SK-N-SH (cell line): ENCODE data around the gene LINS1. TPM values are rescaled to one million over a fixed set of nuclear protein-coding genes. Genes with fewer than 3 reads are reported as not detected.

ENCODE experiments used
- CTCF ChIA-PET: fragments of 300-600, 350-600 bp; formaldehyde crosslinking; extraction: SDS; loops from one replicate; lab custom pipeline; 2021; lab: Yijun Ruan, JAX
- POLR2A ChIA-PET: fragments of 350-600 bp; sonication (Branson Sonifier 250); formaldehyde crosslinking; extraction: SDS; loops from one replicate; lab custom pipeline; 2020; ENCODE audit warnings: antibody characterized with exemption, inconsistent platforms; lab: Yijun Ruan, JAX
- DNase-seq: peaks from one replicate; pipeline ENCODE4 v3.0.0; 2012
- H2AFZ ChIP-seq: fragments of 200-600 bp; sonication (generic); 2 replicates; pipeline ENCODE4 v1.8.1; 2016; ENCODE audit warnings: antibody characterized with exemption, mild to moderate bottlenecking, low read depth
- H3F3A ChIP-seq: fragments of 200-600 bp; sonication (generic); replicated peaks from 2 replicates; pipeline ENCODE3; 2016; ENCODE audit warnings: antibody characterized with exemption, mild to moderate bottlenecking; ENCODE audit not compliant: insufficient read depth
- H3K27ac ChIP-seq, 2 experiments: fragments of 200-500 bp in 1 of 2; fragments of 200-600 bp in 1 of 2; sonication (Bioruptor generic) in 1 of 2; sonication (generic), shearing (Covaris generic) in 1 of 2; 2 replicates each; pipeline versions ENCODE4 v1.5.1 to v1.6.1; 2014 to 2016; ENCODE audit warnings: low read depth in 2 of 2, inconsistent platforms in 1 of 2, low read length in 1 of 2, mild to moderate bottlenecking in 1 of 2, mixed read lengths in 1 of 2
- H3K27me3 ChIP-seq: fragments of 200-600 bp; sonication (generic), shearing (Covaris generic); 2 replicates; pipeline ENCODE4 v1.6.1; 2016; ENCODE audit warnings: mixed run types; ENCODE audit not compliant: insufficient read depth
- H3K36me3 ChIP-seq, 2 experiments: fragments of 200-500 bp in 1 of 2; fragments of 200-600 bp in 1 of 2; sonication (Bioruptor generic) in 1 of 2; sonication (generic) in 1 of 2; replicated peaks in 1 of 2; 2 replicates each; pipeline versions ENCODE3 to v1.5.1; 2014 to 2016; ENCODE audit warnings: low read length in 1 of 2, mild to moderate bottlenecking in 1 of 2; ENCODE audit not compliant: insufficient read depth in 2 of 2, control insufficient read depth in 1 of 2
- H3K4me1 ChIP-seq, 2 experiments: fragments of 200-500 bp in 1 of 2; fragments of 200-600 bp in 1 of 2; sonication (Bioruptor generic) in 1 of 2; sonication (generic), shearing (Covaris generic) in 1 of 2; 2 replicates each; pipeline versions ENCODE4 v1.5.1 to v1.6.1; 2014 to 2016; ENCODE audit warnings: low read depth in 1 of 2, low read length in 1 of 2, mixed run types in 1 of 2; ENCODE audit not compliant: insufficient read depth in 2 of 2, control insufficient read depth in 1 of 2
- H3K4me2 ChIP-seq: fragments of 200-600 bp; sonication (generic), shearing (Covaris generic); 2 replicates; pipeline ENCODE4 v1.6.1; 2017; ENCODE audit warnings: mixed run types
- H3K4me3 ChIP-seq, 2 experiments: fragments of 200-500 bp in 1 of 2; fragments of 200-600 bp in 1 of 2; sonication (Bioruptor generic) in 1 of 2; sonication (generic), shearing (Covaris generic) in 1 of 2; 2 replicates each; pipeline versions ENCODE4 v1.5.1 to v1.8.1; 2014 to 2016; ENCODE audit warnings: low read depth in 2 of 2, inconsistent platforms in 1 of 2, low read length in 1 of 2, mild to moderate bottlenecking in 1 of 2, mixed read lengths in 1 of 2, moderate library complexity in 1 of 2
- H3K79me2 ChIP-seq: fragments of 200-600 bp; sonication (generic); 2 replicates; pipeline ENCODE4 v1.8.1; 2017; ENCODE audit warnings: mild to moderate bottlenecking; ENCODE audit not compliant: insufficient read depth
- H3K9ac ChIP-seq: fragments of 200-600 bp; sonication (generic); 2 replicates; pipeline ENCODE4 v1.6.1; 2017; ENCODE audit warnings: mixed run types
- H3K9me2 ChIP-seq: fragments of 200-600 bp; sonication (generic); 2 replicates; pipeline ENCODE4 v1.6.1; 2017; ENCODE audit warnings: mixed run types
- H3K9me3 ChIP-seq: fragments of 200-600 bp; sonication (generic); 2 replicates; pipeline ENCODE4 v1.6.1; 2017; ENCODE audit warnings: mixed run types, mild to moderate bottlenecking, moderate library complexity
- H4K20me1 ChIP-seq: fragments of 200-600 bp; sonication (generic); 2 replicates; pipeline ENCODE4 v1.6.1; 2017; ENCODE audit warnings: mild to moderate bottlenecking, mixed run types; ENCODE audit not compliant: insufficient read depth
- CHD2 ChIP-seq: fragments of 150-350 bp; IDR thresholded peaks from 2 replicates; pipeline ENCODE4 v1.6.1; 2018; ENCODE audit warnings: low read length; ENCODE audit not compliant: partially characterized antibody
- EP300 ChIP-seq, 2 experiments: IDR thresholded peaks; 2 replicates each; pipeline versions ENCODE4 v1.4.0 to v1.6.1; 2012; ENCODE audit warnings: borderline replicate concordance in 1 of 2, low read depth in 1 of 2, low read length in 1 of 2
- EZH2phosphoT487 ChIP-seq: fragments of 200-600 bp; sonication (generic); IDR thresholded peaks from 2 replicates; pipeline ENCODE4 v1.6.1; 2017; ENCODE audit warnings: low read depth, mixed run types, mild to moderate bottlenecking, antibody characterized with exemption, moderate library complexity, borderline replicate concordance
- FOSL2 ChIP-seq: IDR thresholded peaks from 2 replicates; pipeline ENCODE4 v1.4.0; 2012; ENCODE audit warnings: low read depth, mild to moderate bottlenecking, moderate library complexity, borderline replicate concordance
- FOXJ3 ChIP-seq: sonication (generic); formaldehyde crosslinking; IDR thresholded peaks from 2 replicates; pipeline ENCODE4 v1.5.1; 2020; ENCODE audit warnings: mild to moderate bottlenecking, missing genetic modification reagents
- GABPA ChIP-seq: IDR thresholded peaks from 2 replicates; pipeline ENCODE4 v1.4.0; 2012; ENCODE audit warnings: low read depth, mild to moderate bottlenecking
- GATA2 ChIP-seq: sonication (generic); formaldehyde crosslinking; IDR thresholded peaks from 2 replicates; pipeline ENCODE4 v1.5.0; 2020; ENCODE audit warnings: mild to moderate bottlenecking, missing genetic modification reagents
- IRF3 ChIP-seq: fragments of 150-350 bp; IDR thresholded peaks from 2 replicates; pipeline ENCODE4 v1.6.1; 2016; ENCODE audit warnings: mild to moderate bottlenecking, low read depth, low read length
- JUND ChIP-seq: IDR thresholded peaks from 2 replicates; pipeline ENCODE4 v1.4.0; 2012
- MXI1 ChIP-seq: IDR thresholded peaks from 2 replicates; pipeline ENCODE4 v1.6.1; 2012; ENCODE audit warnings: mild to moderate bottlenecking, low read depth, low read length, improper control_type of control experiment
- NFIC ChIP-seq: IDR thresholded peaks from 2 replicates; pipeline ENCODE4 v1.4.0; 2012; ENCODE audit warnings: borderline replicate concordance
- NRF1 ChIP-seq: IDR thresholded peaks from 2 replicates; pipeline ENCODE4 v1.6.1; 2012; ENCODE audit warnings: low read depth, mild to moderate bottlenecking, low read length
- POLR2AphosphoS5 ChIP-seq: IDR thresholded peaks from 2 replicates; pipeline ENCODE4 v1.6.1; 2012; ENCODE audit warnings: low read depth, low read length
- RAD21 ChIP-seq: IDR thresholded peaks from 2 replicates; pipeline ENCODE4 v1.6.1; 2012; ENCODE audit warnings: mild to moderate bottlenecking, low read length
- RFX5 ChIP-seq: IDR thresholded peaks from 2 replicates; pipeline ENCODE4 v1.6.1; 2012; ENCODE audit warnings: mild to moderate bottlenecking, improper control_type of control experiment, low read length
- RXRA ChIP-seq: IDR thresholded peaks from 2 replicates; pipeline ENCODE4 v1.4.0; 2012; ENCODE audit warnings: low read depth, mild to moderate bottlenecking, borderline replicate concordance
- SMC3 ChIP-seq: IDR thresholded peaks from 2 replicates; pipeline ENCODE4 v1.6.1; 2012; ENCODE audit warnings: low read depth, low read length, improper control_type of control experiment
- TAF1 ChIP-seq: IDR thresholded peaks from 2 replicates; pipeline ENCODE4 v1.6.1; 2012; ENCODE audit warnings: low read depth, mild to moderate bottlenecking, low read length, moderate library complexity, borderline replicate concordance
- TEAD4 ChIP-seq: IDR thresholded peaks from 2 replicates; pipeline ENCODE4 v1.4.0; 2012; ENCODE audit warnings: mild to moderate bottlenecking, borderline replicate concordance; ENCODE audit not compliant: insufficient read depth
- WGBS: methylation state at CpG from one replicate; pipeline ENCODE4 v1.1.6; 2017; ENCODE audit warnings: low lambda C conversion rate; 5-methylcytosine and 5-hydroxymethylcytosine counted together
- polyA plus RNA-seq, 3 experiments: library from polyadenylated mRNA; depleted of rRNA; stranded (reverse); fragments of >200 nt; gene quantifications; 2 replicates each; pipeline ENCODE4 v1.2.3, GENCODE V29; 2012
- TF ChIP-seq, protein P1 (sequence below): IDR thresholded peaks from 2 replicates; pipeline ENCODE4 v1.4.0; 2012; ENCODE audit warnings: low read depth

Gene LINS1
- polyA plus RNA-seq, 1 of the 3 experiments (the other 2 are of a cell fraction) = 5.0 TPM

DNA sequence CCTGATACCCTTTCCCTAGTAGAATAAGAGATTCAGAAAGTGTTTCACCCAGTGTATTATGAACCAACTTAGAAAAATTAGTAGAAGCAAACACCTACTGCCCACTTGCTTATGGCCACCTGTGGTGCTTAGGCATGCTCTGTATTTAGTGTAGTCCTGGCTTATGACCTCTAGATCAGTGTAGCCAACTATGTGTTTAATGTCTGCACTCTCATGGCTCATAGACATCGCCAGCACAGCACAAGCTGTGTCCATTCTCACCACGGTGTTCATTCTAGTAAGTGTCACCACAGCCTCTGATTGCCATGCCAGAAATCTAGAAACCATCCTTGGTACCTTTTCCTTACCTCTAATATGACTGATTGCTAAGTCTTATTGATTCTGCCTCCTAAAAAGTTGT is 14.7 kb upstream of the LINS1 start:
- CTCF ChIA-PET = interaction anchor here (3.2 to 4.7 kb wide), 2 partner anchors 267 to 391 kb away, joined by 8 to 31 read pairs; no protein-coding TSS in a partner anchor
- POLR2A ChIA-PET = no interaction called here

DNA sequence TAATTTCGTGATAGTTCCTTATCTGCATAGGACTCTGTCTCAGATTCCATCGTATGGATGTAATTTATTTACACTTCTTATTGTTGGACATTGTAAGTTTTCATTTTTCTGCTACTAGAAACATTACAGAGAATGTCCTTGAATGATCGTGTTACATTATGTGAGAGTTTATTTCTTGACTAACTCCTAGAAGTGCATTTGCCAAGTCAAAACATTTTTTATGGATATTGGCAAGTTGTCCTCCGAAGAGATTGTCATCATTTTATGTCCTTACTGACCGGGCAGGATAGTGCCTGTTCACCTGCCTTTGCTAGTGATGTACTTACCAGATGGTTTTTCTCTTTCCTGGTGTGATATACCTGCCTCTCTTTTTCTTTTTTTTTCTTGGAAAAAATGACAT is 13.8 kb upstream of the LINS1 start:
- no peaks in the 10 kb centered on the region for H3K27me3 ChIP-seq
- no peak overlapping the region for H3K27ac ChIP-seq
- no peaks in the 10 kb centered on the region for H3F3A ChIP-seq
- no peak overlapping the region for H3K4me2 ChIP-seq
- no peaks in the 10 kb centered on the region for H3K9me3 ChIP-seq
- 64% methylated on average over 5 of the region's 5 CpGs for WGBS
- H3K4me1 ChIP-seq = no peaks in the 10 kb centered on the region
- ChIA-PET CTCF (interaction anchor here (0.9 to 3.2 kb wide), 5 partner anchors 11 to 400 kb away, joined by 3 to 20 read pairs (median 3); no protein-coding TSS in a partner anchor), POLR2A (no interaction called here)
- H3K79me2 ChIP-seq = no peaks in the 10 kb centered on the region
- TF ChIP-seq GABPA = no peak
- no peak for TF ChIP-seq RAD21
- TF ChIP-seq SMC3 = no peak
- no peak overlapping the region for H3K4me3 ChIP-seq
- no peaks in the 10 kb centered on the region for H3K9me2 ChIP-seq
- H3K36me3 ChIP-seq = peaks cover 47 to 52% of the 10 kb centered on the region in 2 experiments
- DNase-seq = no peak
- no peak overlapping the region for H2AFZ ChIP-seq
- no peak overlapping the region for H3K9ac ChIP-seq
- H4K20me1 ChIP-seq = no peaks in the 10 kb centered on the region

More for the DNA sequence above, 14.7 kb upstream of the LINS1 start:
- Histone ChIP-seq H3K27me3 (no peaks in the 10 kb centered on the region), H3K4me2 (no peak overlapping the region), H3K9me3 (no peaks in the 10 kb centered on the region), H3K4me3 (no peak overlapping the region), H3K9me2 (no peaks in the 10 kb centered on the region), H3F3A (no peaks in the 10 kb centered on the region), H2AFZ (no peak overlapping the region), H3K36me3 (peaks cover 45 to 59% of the 10 kb centered on the region in 2 experiments), H3K4me1 (no peaks in the 10 kb centered on the region), H3K9ac (no peak overlapping the region), H3K79me2 (no peaks in the 10 kb centered on the region), H4K20me1 (no peaks in the 10 kb centered on the region), H3K27ac (no peak overlapping the region)
- DNase-seq = no peak
- TF ChIP-seq NFIC (no peak), CHD2 (no peak), POLR2AphosphoS5 (no peak), EZH2phosphoT487 (no peak), MXI1 (no peak), NRF1 (no peak), FOSL2 (no peak), RAD21 (no peak)
- 88% methylated on average over 2 of the region's 2 CpGs for WGBS

GRCh38 chr15:100614918-100615317 is 12.9 kb upstream of the LINS1 start:
- Histone ChIP-seq H3F3A (no peaks in the 10 kb centered on the region), H2AFZ (no peak overlapping the region), H3K4me2 (no peak overlapping the region), H3K9ac (no peak overlapping the region), H3K79me2 (no peaks in the 10 kb centered on the region), H3K36me3 (peaks cover 43 to 49% of the 10 kb centered on the region in 2 experiments), H3K9me3 (no peaks in the 10 kb centered on the region), H3K4me1 (no peaks in the 10 kb centered on the region), H4K20me1 (no peaks in the 10 kb centered on the region), H3K27me3 (no peaks in the 10 kb centered on the region), H3K9me2 (no peaks in the 10 kb centered on the region), H3K27ac (no peak overlapping the region), H3K4me3 (no peak overlapping the region)
- ChIA-PET POLR2A (no interaction called here), CTCF (interaction anchor here (0.9 to 3.2 kb wide), 5 partner anchors 12 to 401 kb away, joined by 3 to 20 read pairs (median 3); no protein-coding TSS in a partner anchor)
- no peak for DNase-seq
- TF ChIP-seq TEAD4 (no peak), IRF3 (no peak), POLR2AphosphoS5 (no peak), EP300 (IDR thresholded peaks at IDR 0.05; ENCODE audit: borderline replicate concordance in 1 of 2, low read depth in 1 of 2, low read length in 1 of 2) (no peak), RXRA (no peak), MXI1 (no peak), TAF1 (no peak), JUND (no peak), FOXJ3 (no peak), GATA2 (CRISPR knock-in tag) (no peak), EZH2phosphoT487 (no peak), RFX5 (no peak)
- TF ChIP-seq, protein P1, sequence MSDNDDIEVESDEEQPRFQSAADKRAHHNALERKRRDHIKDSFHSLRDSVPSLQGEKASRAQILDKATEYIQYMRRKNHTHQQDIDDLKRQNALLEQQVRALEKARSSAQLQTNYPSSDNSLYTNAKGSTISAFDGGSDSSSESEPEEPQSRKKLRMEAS = no peak
- 97% methylated on average over 4 of the region's 4 CpGs for WGBS
